Prostate gland (tissue), 2 donors: ENCODE data around the gene CUX1.

Experiments used
- POLR2A ChIP-seq: fragments of 450-650 bp; IDR thresholded peaks from one replicate; pipeline ENCODE4 v1.6.1; 2016; ENCODE audit warnings: antibody characterized with exemption, mild to moderate bottlenecking
- POLR2AphosphoS5 ChIP-seq: sonication (generic); formaldehyde crosslinking; IDR thresholded peaks from one replicate; pipeline ENCODE4 v1.6.1; 2017; ENCODE audit warnings: antibody characterized with exemption
- TF ChIP-seq, protein P1 (sequence below), 4 experiments: fragments of 200-600 bp in 2 of 4; fragments of 450-650 bp in 2 of 4; sonication (generic) in 2 of 4; IDR thresholded peaks; 1 replicate in 3 of 4; 2 replicates in 1 of 4; pipeline ENCODE4 v1.5.1; 2016 to 2019; ENCODE audit warnings: antibody characterized with exemption in 4 of 4, mild to moderate bottlenecking in 2 of 4, moderate library complexity in 2 of 4

- TF ChIP-seq, protein P1, sequence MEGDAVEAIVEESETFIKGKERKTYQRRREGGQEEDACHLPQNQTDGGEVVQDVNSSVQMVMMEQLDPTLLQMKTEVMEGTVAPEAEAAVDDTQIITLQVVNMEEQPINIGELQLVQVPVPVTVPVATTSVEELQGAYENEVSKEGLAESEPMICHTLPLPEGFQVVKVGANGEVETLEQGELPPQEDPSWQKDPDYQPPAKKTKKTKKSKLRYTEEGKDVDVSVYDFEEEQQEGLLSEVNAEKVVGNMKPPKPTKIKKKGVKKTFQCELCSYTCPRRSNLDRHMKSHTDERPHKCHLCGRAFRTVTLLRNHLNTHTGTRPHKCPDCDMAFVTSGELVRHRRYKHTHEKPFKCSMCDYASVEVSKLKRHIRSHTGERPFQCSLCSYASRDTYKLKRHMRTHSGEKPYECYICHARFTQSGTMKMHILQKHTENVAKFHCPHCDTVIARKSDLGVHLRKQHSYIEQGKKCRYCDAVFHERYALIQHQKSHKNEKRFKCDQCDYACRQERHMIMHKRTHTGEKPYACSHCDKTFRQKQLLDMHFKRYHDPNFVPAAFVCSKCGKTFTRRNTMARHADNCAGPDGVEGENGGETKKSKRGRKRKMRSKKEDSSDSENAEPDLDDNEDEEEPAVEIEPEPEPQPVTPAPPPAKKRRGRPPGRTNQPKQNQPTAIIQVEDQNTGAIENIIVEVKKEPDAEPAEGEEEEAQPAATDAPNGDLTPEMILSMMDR (IDR thresholded peaks at IDR 0.05): no peak
- TF ChIP-seq POLR2A (no peak), POLR2AphosphoS5 (no peak)
These were observed 413.2 kb downstream of the CUX1 start for GRCh38 chr7:102230593-102230992.
